ENCODE results near the gene EVX1. TPM values are rescaled to one million over a fixed set of nuclear protein-coding genes. Genes with fewer than 3 reads are reported as not detected.

Gene EVX1
- total RNA-seq, 2 donors from 2014 or later, result not detected

- no peak for DNase-seq
- no peak overlapping the region for H3K4me3 ChIP-seq
- WGBS, 2 donors, result 6 to 10% methylated on average over 3 of the region's 3 CpGs
- H3K27me3 ChIP-seq, result peaks cover 0 to 84% of the 10 kb centered on the region in 2 donors
- TF ChIP-seq POLR2A (IDR thresholded peaks at IDR 0.05), result no peak
- no peak for TF ChIP-seq CTCF (IDR thresholded peaks at IDR 0.05)
- ATAC-seq, result no peak
- no peaks in the 10 kb centered on the region for H3K9me3 ChIP-seq
- intact Hi-C loops (cut with DNase I), result loop anchor here (10.0 kb wide), 1 partner anchor 872 kb away; no protein-coding TSS in a partner anchor
- H3K4me1 ChIP-seq, result peaks cover 46% of the 10 kb centered on the region
- no peak overlapping the region for H3K27ac ChIP-seq
- no peaks in the 10 kb centered on the region for H3K36me3 ChIP-seq (replicated peaks in 1 of 2; ENCODE audit: insufficient read depth in 1 of 2, low read depth in 2 of 2)
Measured at GRCh38 chr7:27202862-27203134, 39.8 kb upstream of the EVX1 start.

GRCh38 chr7:27203365-27203953, 39.1 kb upstream of the EVX1 start:
- Histone ChIP-seq H3K4me1 (peaks cover 46% of the 10 kb centered on the region), H3K36me3 (replicated peaks in 1 of 2; ENCODE audit: insufficient read depth in 1 of 2, low read depth in 2 of 2) (no peaks in the 10 kb centered on the region), H3K27me3 (peaks cover 0 to 82% of the 10 kb centered on the region in 2 donors), H3K9me3 (no peaks in the 10 kb centered on the region), H3K27ac (no peak overlapping the region), H3K4me3 (no peak overlapping the region)
- TF ChIP-seq CTCF (IDR thresholded peaks at IDR 0.05) (no peak), POLR2A (IDR thresholded peaks at IDR 0.05) (no peak)
- ATAC-seq, result no peak
- no peak for DNase-seq
- intact Hi-C loops (cut with DNase I), result loop anchor here (10.0 kb wide), 1 partner anchor 871 kb away; no protein-coding TSS in a partner anchor
- WGBS, 2 donors, result 7 to 11% methylated on average over 8 to 10 of the region's 10 CpGs

DNA sequence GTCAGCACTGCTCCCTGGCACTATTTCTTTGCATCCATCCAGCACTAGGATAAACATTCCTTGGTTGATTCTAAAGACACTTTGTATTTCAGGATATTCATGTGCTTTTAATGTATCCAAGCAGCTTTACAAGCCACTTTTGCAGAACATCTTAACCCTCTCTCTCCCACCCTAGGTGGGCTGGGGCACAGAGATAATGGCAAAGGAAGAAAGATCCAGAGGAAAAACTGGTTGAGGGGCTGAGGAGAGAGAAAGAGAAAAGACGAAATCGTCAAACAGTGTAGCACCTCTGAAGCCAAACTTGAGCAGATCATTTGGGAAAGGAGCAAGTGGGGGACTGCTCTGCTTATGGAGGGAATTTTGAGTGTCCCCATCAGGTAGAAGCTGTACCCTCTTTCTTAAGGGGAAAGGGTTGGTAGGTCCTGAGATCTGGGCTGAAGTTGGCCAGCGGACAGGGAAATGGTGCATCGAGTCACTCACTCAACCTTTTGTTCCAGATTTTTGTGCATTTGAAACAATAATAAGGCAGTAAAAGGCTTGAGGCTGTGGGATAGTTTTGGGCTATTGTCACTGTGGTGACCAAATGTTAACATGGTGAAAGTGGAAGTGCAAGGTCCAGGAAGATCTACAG, 38.5 kb upstream of the EVX1 start:
- no peak overlapping the region for H3K4me3 ChIP-seq
- peaks cover 0 to 81% of the 10 kb centered on the region in 2 donors for H3K27me3 ChIP-seq
- ATAC-seq (no peak), DNase-seq (no peak)
- no peaks in the 10 kb centered on the region for H3K9me3 ChIP-seq
- TF ChIP-seq CTCF (IDR thresholded peaks at IDR 0.05), result no peak
- no peak for TF ChIP-seq POLR2A (IDR thresholded peaks at IDR 0.05)
- no peaks in the 10 kb centered on the region for H3K36me3 ChIP-seq (replicated peaks in 1 of 2; ENCODE audit: insufficient read depth in 1 of 2, low read depth in 2 of 2)
- WGBS, 2 donors, result 15 to 19% methylated on average over 4 of the region's 4 CpGs
- peaks cover 41% of the 10 kb centered on the region for H3K4me1 ChIP-seq
- intact Hi-C loops (cut with DNase I), result loop anchor here (10.0 kb wide), 1 partner anchor 871 kb away; no protein-coding TSS in a partner anchor
- no peak overlapping the region for H3K27ac ChIP-seq

DNA sequence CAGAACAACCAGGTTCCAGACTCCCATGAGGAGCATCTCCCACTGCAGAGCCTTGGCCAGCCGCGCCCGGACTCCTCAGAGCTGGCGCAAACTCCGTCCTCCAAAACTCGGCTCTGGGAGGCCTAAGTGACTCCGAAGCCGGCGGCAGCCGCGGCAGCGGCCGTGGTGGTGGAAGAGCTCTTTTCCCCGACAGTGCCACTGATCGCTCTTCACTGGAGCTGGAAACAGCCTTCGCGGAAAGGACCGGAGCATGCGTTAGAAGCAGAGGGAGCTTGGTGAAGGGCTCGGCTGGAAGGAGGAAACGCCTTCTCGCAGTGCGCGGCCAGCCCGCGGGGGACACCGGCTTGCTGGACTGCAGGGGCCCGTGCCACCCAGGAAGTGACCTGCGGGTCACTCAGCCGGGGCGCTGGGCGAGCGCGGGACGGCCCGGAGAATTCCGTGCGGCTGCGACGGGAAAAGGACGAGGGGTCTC, 37.7 kb upstream of the EVX1 start:
- Histone ChIP-seq H3K36me3 (replicated peaks in 1 of 2; ENCODE audit: insufficient read depth in 1 of 2, low read depth in 2 of 2) (no peaks in the 10 kb centered on the region), H3K9me3 (no peaks in the 10 kb centered on the region), H3K4me3 (no peak overlapping the region), H3K4me1 (peaks cover 36% of the 10 kb centered on the region), H3K27ac (no peak overlapping the region), H3K27me3 (peaks cover 0 to 79% of the 10 kb centered on the region in 2 donors)
- intact Hi-C loops (cut with DNase I), result loop anchor here (10.0 kb wide), 1 partner anchor 870 kb away; no protein-coding TSS in a partner anchor
- DNase-seq, result no peak
- 5% methylated on average over 38 to 41 of the region's 41 CpGs for whole genome bisulfite sequencing, 2 donors
- TF ChIP-seq POLR2A (IDR thresholded peaks at IDR 0.05) (no peak), CTCF (IDR thresholded peaks at IDR 0.05) (no peak)
- no peak for ATAC-seq

Measured in body of pancreas (tissue), 4 donors.